Central memory CD4-positive, alpha-beta T cell (primary cell): ENCODE data around the gene C2orf68.
"Not testable (repeated sequence)": the region's sequence is repeated elsewhere in the genome, so short reads cannot be mapped to it uniquely, and the experiment has no call there.

Experiments
- DNase-seq: peaks from one replicate; pipeline ENCODE4 v3.0.0; 2022

Gene C2orf68

GRCh38 chr2:85628658-85629057 is 16.8 kb upstream of the C2orf68 start:
- DNase-seq, result no peak

DNA sequence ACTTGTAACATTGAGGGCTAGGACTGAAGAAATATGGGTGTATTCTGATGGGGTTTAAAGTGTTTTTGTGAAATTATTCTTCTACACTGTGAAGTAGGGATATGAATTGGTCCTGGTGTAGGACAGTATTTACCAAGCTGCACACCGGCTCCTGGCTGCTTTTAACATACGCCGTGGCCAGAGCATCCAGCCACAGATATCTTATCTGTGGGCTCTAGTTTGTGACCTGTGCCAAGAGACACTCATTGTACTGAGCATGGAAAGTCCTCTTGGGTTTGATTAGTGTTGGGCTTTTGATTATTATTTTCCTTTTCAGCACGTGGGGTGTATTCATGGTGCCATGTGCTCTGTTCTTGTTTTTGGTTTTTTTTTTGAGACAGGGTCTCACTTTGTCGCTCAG is 12.1 kb upstream of the C2orf68 start:
- DNase-seq, result no peak

GRCh38 chr2:85621338-85621737 is 9.5 kb upstream of the C2orf68 start:
- DNase-seq, result no peak

- no peak for DNase-seq
Observed at GRCh38 chr2:85619617-85620016, 7.8 kb upstream of the C2orf68 start.

DNA sequence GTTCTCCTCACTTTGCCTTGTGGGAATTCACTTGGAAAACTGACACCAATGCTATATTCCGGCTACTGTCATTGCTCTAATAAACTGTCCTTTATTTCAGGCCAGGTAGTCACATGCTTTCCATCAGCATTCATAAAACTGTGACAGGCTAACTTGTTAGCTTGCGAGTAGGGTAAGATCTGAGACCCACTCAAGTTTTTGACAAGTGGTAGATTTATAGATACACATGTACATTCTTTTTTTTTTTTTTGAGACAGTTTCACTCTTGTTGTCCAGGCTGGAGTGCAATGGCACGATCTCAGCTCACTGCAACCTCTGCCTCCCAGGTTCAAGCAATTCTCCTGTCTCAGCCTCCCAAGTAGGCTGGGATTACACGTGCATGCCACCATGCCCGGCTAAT is 5.9 kb upstream of the C2orf68 start:
- not testable (repeated sequence) for DNase-seq

DNA sequence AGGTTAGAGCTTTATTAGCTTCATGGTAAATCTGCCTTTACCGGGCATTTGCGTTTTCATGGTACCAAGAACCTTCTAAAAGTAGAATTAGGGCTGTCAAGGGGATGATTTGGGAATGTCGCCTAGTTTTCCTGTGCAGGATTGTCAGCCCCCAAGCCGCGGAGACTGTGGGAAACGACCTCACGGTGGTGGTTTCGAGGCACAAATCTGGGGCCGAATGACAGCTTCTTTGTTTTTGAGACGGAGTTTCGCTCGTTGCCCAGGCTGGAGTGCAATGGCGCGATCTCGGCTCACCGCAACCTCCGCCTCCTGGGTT is 3.5 kb upstream of the C2orf68 start:
- no peak for DNase-seq

GRCh38 chr2:85614757-85615156 is 2.9 kb upstream of the C2orf68 start:
- not testable (repeated sequence) for DNase-seq

GRCh38 chr2:85613717-85614515 is 2.0 kb upstream of the C2orf68 start:
- DNase-seq, result no peak

DNA sequence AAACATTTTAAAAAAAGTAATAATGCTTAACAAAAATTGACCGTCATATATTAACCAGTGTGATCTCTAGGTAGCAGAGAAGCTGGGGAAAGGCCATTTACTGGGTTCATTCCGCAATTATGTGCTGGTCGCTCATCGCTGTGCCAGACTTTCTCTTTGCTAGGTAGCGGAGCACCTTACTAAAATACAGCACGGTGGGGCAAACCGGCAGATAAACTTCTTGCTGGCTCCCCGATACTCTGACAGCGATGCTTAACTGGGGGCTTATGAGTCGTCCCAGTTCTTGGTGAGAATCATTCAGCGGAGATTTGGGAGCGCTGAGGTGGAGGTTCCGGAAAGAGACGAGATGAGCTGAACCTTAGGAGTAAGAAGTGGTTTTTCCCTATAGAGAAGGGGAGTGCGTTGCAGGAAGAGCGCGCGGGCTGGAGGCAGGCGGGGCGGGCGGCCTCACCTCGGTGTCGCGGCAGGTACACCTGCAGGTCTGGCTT is 605 bp downstream of the C2orf68 start:
- no peak for DNase-seq

- no peak for DNase-seq
Observed at GRCh38 chr2:85607268-85608215, 4.3 kb downstream of the C2orf68 start.

DNA sequence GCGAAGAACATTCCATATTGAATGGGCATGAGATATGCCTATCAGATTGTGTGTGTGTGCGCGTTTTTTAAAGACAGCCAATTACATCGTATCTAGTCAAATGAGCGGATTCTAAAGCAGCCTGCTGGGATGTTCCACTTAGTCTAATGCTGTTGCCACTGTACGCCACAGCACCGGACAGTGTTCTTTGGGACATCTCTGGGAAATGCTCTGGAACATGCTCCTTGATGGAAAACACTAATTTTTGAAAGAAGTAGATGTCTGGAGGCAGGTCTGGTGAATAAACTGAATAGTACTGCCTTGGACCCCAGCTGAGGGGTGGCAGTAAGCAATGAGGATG is 5.8 kb downstream of the C2orf68 start:
- no peak for DNase-seq

- no peak for DNase-seq
Observed at GRCh38 chr2:85605406-85606115, 6.3 kb downstream of the C2orf68 start.

DNA sequence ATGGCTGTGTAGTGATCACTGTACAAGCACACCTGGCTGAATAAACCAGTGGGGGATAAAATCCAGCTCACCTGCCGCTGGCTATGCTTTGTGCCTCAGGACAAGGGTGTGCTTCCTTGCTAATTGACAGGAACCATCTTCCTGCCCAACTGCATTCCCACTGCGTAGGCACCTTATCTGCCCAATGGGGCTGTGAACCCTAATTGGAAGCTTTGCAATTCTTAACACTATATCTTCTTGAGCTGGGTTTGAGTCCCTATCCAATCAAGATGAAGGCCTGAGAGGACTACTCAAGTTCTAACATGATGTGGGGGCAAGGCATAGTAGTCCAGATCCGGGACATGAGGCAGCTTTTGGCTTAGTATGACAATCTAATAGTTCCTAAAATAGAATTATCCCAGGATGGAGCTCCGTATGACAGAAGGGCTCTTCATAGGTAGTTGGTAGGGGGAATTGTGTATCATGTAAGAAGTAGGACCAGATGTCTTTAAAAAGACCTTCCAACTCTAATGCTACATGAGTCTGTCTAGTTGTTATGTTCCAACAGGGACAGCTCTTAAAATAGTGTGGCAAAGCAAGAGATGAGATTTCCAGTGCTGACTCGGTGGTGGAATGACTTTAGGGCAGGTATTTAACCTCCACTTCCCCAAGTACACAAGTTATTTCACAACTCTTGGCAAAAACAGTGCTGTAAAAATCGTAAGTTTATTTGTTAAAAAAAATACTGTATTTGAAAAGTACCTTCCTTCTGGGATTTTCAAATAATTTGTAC is 7.1 kb downstream of the C2orf68 start:
- DNase-seq, result no peak

- DNase-seq, result not testable (repeated sequence)
Observed at GRCh38 chr2:85604133-85604444, 7.8 kb downstream of the C2orf68 start.

DNA sequence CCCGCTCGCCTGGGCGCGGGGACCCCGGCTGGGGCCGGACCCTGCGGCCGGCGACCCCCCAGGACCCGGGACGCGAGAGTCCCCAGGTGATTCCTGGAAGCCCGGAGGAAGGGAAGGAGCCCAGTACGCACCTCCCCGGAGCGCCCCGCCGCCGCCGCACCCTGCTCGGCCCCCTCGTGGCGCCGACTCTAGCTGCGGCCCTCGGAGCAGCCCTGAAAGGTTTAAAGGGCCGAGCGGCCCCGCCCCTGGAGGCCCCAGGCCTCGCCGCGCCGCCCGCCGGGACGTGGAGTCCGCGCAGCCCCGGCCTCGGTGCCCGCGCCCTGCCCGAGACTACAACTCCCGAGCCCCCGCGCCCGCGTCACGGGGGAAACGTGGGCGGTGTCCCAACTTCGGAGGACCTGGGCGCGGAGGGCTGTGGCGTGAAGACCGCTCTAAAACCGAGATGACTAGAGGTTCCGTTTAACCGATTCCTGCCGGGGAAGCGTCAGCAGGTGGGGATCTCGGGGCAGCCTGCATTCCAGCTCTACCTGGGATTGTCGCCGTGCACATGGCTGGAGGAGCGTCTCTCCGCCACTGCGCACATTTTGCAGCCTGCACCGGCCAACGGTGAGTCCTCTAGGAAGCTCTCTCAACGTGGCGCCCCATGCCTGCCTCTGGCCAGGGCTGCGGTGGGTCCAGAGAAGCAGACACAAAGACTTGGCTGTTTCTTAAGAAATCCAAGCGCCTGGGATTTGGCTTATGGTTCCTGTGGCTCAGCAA is 9.2 kb downstream of the C2orf68 start, which contains the start of gene TMEM150A:
TMEM150A (minus strand) TSS at position 223 of the 759 bp plus-strand sequence. CDS start 750 bp downstream, outside the sequence.
- peak; percentile 81 for DNase-seq

DNA sequence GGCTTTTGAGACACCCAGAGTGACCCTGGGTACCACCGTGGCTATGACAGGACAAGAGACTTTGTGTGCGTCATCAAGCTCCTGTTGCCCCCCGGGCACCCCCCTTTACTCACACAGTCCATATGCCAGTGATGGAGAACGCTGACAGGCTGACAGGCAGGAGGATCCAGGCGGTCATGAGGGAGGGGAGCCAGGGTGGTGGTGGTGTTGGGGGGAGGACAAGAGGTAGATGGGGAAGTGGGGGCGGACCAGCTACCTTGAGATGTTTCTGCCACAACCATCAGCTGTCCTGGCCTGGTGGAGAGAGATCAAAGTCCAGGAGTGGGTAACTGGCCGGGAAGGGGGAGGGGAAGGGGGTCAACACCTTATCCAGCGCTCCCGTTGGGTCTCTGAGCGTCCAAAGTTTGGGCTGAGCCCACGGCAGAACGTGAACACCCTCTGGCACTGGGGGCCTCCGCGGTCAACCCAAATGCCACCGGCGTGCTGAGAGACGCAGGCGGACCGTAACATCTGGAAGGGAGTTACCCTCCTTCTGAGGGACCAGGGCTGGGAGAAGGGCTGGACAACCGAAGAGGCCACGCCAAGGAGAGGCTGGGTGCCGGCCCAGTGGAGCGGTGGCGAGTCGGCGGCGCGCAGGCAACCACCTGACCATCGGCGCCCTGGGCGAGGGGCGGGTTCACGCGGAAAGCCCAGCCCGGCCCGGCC is 9.9 kb downstream of the C2orf68 start:
- no peak for DNase-seq

DNA sequence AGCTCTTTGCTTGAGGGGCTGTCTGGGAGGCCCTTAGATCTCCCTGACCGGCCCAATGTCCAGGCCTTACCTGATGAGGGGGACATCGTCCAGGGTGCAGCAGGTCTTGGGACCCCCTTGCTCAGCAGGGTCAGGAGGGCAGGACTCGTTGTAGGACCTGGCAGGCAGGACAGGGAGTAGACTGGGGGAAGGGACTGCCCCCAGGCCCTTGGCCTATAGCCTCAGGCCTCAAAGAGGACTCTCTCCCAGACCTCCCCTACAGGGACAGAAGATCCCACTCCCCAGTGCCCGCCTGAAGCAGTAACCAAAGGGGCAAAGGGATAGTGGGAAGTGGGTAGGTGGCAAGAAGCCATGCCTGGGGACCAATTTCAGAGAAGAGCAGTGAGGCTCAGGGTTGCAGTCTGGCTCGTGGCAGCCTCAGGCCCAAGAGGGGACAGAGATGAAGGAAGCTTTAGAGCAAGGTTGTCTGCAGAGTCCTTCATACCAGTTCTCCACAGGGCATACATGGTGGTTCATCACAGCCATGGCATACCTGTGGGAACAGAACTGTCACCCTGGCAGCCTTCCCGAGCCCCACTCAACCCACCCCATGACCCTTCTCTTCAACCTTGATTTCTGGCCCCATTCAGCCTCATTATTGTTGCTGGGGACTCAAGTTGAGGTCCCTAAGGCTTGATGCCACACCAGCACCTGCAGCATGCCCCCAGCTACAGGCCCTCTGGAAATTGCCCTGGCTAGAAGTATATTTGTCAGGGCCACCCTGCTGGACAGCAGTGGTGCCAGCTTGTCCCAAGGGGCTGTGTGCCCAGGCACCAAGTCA is 10.7 kb downstream of the C2orf68 start:
- no peak for DNase-seq

- DNase-seq, result no peak
Observed at GRCh38 chr2:85600235-85600575, 11.7 kb downstream of the C2orf68 start.

- no peak for DNase-seq
Observed at GRCh38 chr2:85599468-85600234, 12.2 kb downstream of the C2orf68 start.
